Left lung (tissue), 10 donors: ENCODE data around the gene MGRN1. TPM values are rescaled to one million over a fixed set of nuclear protein-coding genes. Genes with fewer than 3 reads are reported as not detected.
A peak's percentile ranks its signal among the peaks of the same experiment; 100 is the strongest.

ENCODE experiments used
- ATAC-seq: fragments of 200-7000 bp; cut with Tn5 transposase; one replicate; pipeline ENCODE4 v1.9.1; 2020; ENCODE audit warnings: moderate library complexity
- DNase-seq, 4 donors: peaks; one replicate each; pipeline ENCODE4 v3.0.0-alpha.2; 2013 to 2020
- H3K27ac ChIP-seq, 2 donors: fragments of 200-600 bp; sonication (generic) in 1 of 2; one replicate each; pipeline versions ENCODE4 v1.5.0 to v1.8.0; 2020 to 2021
- H3K27me3 ChIP-seq, 2 donors: fragments of 200-600 bp; sonication (generic) in 1 of 2; one replicate each; pipeline versions ENCODE4 v1.5.0 to v1.8.0; 2020 to 2021
- H3K36me3 ChIP-seq, 2 donors: fragments of 200-600 bp; sonication (generic) in 1 of 2; one replicate each; pipeline versions ENCODE4 v1.5.0 to v1.8.0; 2020 to 2021
- H3K4me1 ChIP-seq, 2 donors: fragments of 200-600 bp; one replicate each; pipeline ENCODE4 v1.8.0; 2021
- H3K4me3 ChIP-seq, 2 donors: fragments of 200-600 bp; sonication (generic) in 1 of 2; one replicate each; pipeline versions ENCODE4 v1.5.0 to v1.8.0; 2020 to 2021; ENCODE audit warnings: mild to moderate bottlenecking in 1 of 2
- H3K9me3 ChIP-seq, 2 donors: fragments of 200-600 bp; sonication (generic) in 1 of 2; one replicate each; pipeline versions ENCODE4 v1.5.0 to v1.8.0; 2020 to 2021
- intact Hi-C, 2 donors: fragments of 100-400 bp; cut with DNase I; formaldehyde crosslinking; loops; one replicate each; pipeline versions ENCODE4 v1.11.2 to v1.14.2; 2022
- polyA plus RNA-seq, 6 donors: library from polyadenylated mRNA; unstranded; fragments of 120-200 nt; gene quantifications; one replicate each; pipeline ENCODE4 v1.2.1, GENCODE V29; 2013; ENCODE audit not compliant: insufficient read length in 6 of 6
- total RNA-seq, 2 donors: library from RNA; stranded (reverse); fragmentation: NEBNext Ultra II Directional; extraction: Animal tissue kit (Norgen Biotek cat#: 25700); gene quantifications; one replicate each; pipeline ENCODE4 v1.2.1, GENCODE V29; 2021
- TF ChIP-seq, protein P1 (sequence below), 2 donors: fragments of 200-600 bp; sonication (generic) in 1 of 2; IDR thresholded peaks; one replicate each; pipeline versions ENCODE4 v1.5.0 to v1.8.0; 2021; ENCODE audit warnings: antibody characterized with exemption in 2 of 2
- donor health status: DM: no; HTN: yes; CAD: no.
- donor health status: DM: no; HTN: no; CAD: no.

The MGRN1 gene
- total and polyA plus RNA-seq, 8 donors, result 56.9 to 98.1 (median 69.4) TPM

DNA sequence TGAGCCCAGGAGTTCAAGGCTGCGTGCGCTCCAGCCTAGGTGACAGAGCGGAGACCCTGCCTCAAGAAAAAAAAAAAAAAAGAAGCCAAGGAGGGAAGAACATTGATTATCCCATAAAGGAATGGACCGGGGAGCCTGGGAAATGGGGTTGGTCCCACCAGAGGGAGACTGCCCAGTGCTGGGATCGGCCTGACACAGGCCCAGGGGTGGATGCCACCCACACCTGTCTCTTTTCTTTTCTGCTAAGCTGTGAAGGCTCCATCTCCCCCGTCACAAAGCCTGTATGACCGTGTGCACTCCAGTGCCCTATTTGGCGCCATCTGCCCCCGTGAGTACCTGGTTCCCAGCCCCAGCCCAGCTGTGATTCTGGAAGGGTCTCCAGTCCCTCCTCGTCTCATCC is 25.6 kb upstream of the MGRN1 start:
- TF ChIP-seq, protein P1, sequence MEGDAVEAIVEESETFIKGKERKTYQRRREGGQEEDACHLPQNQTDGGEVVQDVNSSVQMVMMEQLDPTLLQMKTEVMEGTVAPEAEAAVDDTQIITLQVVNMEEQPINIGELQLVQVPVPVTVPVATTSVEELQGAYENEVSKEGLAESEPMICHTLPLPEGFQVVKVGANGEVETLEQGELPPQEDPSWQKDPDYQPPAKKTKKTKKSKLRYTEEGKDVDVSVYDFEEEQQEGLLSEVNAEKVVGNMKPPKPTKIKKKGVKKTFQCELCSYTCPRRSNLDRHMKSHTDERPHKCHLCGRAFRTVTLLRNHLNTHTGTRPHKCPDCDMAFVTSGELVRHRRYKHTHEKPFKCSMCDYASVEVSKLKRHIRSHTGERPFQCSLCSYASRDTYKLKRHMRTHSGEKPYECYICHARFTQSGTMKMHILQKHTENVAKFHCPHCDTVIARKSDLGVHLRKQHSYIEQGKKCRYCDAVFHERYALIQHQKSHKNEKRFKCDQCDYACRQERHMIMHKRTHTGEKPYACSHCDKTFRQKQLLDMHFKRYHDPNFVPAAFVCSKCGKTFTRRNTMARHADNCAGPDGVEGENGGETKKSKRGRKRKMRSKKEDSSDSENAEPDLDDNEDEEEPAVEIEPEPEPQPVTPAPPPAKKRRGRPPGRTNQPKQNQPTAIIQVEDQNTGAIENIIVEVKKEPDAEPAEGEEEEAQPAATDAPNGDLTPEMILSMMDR (IDR thresholded peaks at IDR 0.05), result no peak
- intact Hi-C loops, result no loop called here
- Histone ChIP-seq H3K27me3 (peaks cover 0 to 16% of the 10 kb centered on the region in 2 donors), H3K36me3 (no peaks in the 10 kb centered on the region), H3K4me1 (peaks cover 0 to 2% of the 10 kb centered on the region in 2 donors), H3K27ac (no peak overlapping the region), H3K9me3 (no peaks in the 10 kb centered on the region), H3K4me3 (no peak overlapping the region)
- ATAC-seq, result no peak
- DNase-seq, result no peak

DNA sequence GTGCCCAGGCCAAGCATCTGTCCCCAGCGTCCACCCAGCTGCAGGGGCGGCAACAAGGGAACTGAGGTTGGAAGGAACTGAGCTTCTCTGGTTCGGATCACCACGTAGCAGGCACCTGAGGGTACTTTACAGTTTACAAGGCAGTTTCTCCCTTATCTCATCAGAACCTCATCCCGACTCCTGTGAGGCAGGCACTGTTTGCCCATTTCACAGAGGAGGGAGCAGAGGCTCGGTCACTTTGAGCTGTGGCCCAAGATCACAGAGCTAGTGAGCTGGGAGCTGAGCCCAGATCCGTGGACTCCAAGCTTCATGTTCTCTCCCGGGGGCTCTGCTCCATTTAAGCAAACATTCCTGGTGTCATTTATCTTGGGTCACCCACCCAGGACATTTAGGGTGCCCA is 25.1 kb upstream of the MGRN1 start:
- TF ChIP-seq, protein P1 (IDR thresholded peaks at IDR 0.05), result no peak
- no peaks in the 10 kb centered on the region for H3K9me3 ChIP-seq
- DNase-seq (no peak), ATAC-seq (no peak)
- no peak overlapping the region for H3K27ac ChIP-seq
- peaks cover 0 to 2% of the 10 kb centered on the region in 2 donors for H3K4me1 ChIP-seq
- no peaks in the 10 kb centered on the region for H3K36me3 ChIP-seq
- intact Hi-C loops, result no loop called here
- H3K4me3 ChIP-seq, result no peak overlapping the region
- H3K27me3 ChIP-seq, result peaks cover 0 to 16% of the 10 kb centered on the region in 2 donors

DNA sequence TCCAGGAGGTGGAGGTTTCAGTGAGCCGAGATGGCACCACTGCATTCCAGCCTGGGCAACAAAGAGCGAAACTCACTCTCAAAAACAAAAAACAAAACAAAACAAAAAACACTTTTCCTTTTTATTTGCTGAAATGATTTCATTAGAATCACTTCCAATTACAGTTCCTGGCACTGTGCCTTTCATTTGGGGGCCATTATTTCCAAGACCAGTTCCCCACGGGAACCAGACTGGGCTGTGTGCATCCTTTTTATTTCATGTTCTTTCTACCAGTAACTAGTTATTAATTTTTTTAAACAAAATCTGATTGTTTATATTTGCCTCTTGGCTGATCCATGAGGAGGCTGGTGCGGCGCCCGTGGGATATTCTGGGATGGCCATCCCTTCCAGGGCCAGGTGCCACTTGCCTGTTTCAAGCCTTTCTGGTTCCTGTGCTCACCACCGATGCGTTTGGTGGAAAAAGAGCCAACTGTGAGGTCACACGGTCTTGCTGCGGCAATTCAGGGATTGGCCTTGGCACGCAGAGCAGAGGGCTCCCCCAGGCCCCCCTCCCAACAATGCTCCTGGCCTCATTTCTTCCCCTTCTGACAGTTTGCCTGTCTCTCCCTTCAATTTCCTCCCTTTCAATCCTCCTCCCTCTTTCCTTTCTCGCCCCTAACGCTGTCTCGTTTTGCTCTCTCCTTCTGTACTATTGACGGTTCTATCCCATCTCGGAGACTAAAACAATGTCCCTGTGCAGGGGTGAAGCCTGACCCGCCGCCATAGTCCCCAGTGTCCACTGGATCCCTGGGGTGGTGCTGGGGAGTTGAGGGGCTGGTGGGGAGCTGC is 23.4 kb upstream of the MGRN1 start:
- ATAC-seq, result no peak
- Histone ChIP-seq H3K27me3 (peaks cover 0 to 16% of the 10 kb centered on the region in 2 donors), H3K4me1 (peaks cover 0 to 2% of the 10 kb centered on the region in 2 donors), H3K27ac (no peak overlapping the region), H3K9me3 (no peaks in the 10 kb centered on the region), H3K4me3 (no peak overlapping the region), H3K36me3 (no peaks in the 10 kb centered on the region)
- TF ChIP-seq, protein P1 (IDR thresholded peaks at IDR 0.05), result no peak
- intact Hi-C loops, result no loop called here
- peak in 1 of 4 donors; percentile 71 for DNase-seq

DNA sequence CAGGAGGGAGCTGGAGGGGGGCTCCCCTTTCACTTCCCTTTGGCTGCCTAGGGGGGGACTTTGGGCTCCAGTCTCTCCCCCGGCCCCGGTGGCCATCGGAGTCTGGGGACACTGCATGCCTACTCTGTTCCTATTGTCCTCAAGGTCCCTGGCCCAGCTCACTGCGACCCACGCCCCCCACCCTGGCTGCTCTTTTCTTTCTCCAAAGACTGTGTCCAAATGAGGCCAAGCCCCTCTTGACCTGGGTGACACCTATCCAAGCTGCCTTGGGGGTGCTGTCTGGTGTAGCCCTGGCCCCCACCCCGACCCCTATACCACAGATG is 22.8 kb upstream of the MGRN1 start:
- peaks cover 0 to 16% of the 10 kb centered on the region in 2 donors for H3K27me3 ChIP-seq
- no peaks in the 10 kb centered on the region for H3K9me3 ChIP-seq
- peaks cover 0 to under 1% of the 10 kb centered on the region in 2 donors for H3K36me3 ChIP-seq
- no peak overlapping the region for H3K4me3 ChIP-seq
- no peak for ATAC-seq
- intact Hi-C loops, result no loop called here
- no peak overlapping the region for H3K27ac ChIP-seq
- DNase-seq, result no peak
- H3K4me1 ChIP-seq, result peaks cover 0 to 2% of the 10 kb centered on the region in 2 donors
- TF ChIP-seq, protein P1 (IDR thresholded peaks at IDR 0.05), result no peak

DNA sequence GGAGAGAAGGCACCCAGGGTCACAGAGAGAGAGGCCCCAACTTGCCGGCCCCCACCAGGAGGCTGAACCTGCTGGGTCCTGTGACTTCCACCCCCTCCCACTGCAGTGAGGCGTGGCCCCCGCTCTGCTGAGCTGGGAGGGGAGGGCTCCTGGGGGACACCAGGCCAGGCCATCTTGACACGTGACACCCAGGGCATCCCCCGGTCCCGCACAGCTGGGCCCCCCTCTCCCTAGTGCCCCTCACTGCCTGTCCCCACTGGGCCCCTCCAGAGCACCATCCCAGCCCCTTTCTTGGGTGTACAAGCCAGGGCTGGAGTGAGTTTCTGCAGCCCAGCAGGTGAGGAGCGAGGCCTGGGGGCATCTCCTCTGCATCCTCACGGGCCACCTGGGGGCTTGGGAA is 22.3 kb upstream of the MGRN1 start:
- Histone ChIP-seq H3K4me1 (peaks cover 0 to 2% of the 10 kb centered on the region in 2 donors), H3K4me3 (no peak overlapping the region), H3K27me3 (peaks cover 0 to 16% of the 10 kb centered on the region in 2 donors), H3K27ac (no peak overlapping the region), H3K36me3 (peaks cover 0 to 6% of the 10 kb centered on the region in 2 donors), H3K9me3 (no peaks in the 10 kb centered on the region)
- intact Hi-C loops, result no loop called here
- TF ChIP-seq, protein P1 (IDR thresholded peaks at IDR 0.05), result no peak
- ATAC-seq (no peak), DNase-seq (no peak)
